GM12892 (cell line): ENCODE data around the gene ZBTB7C.

Source experiments
- POLR2A ChIP-seq: IDR thresholded peaks from 2 replicates; pipeline ENCODE4 v1.6.1; 2011; ENCODE audit warnings: low read depth, low read length, control low read depth
- POLR2AphosphoS5 ChIP-seq: IDR thresholded peaks from 2 replicates; pipeline ENCODE4 v1.6.1; 2011; ENCODE audit warnings: low read depth, low read length, control low read depth
- TAF1 ChIP-seq: IDR thresholded peaks from 2 replicates; pipeline ENCODE4 v1.6.1; 2011; ENCODE audit warnings: low read depth, mild to moderate bottlenecking, control low read depth, low read length, borderline replicate concordance

- no peak for TF ChIP-seq POLR2A
- TF ChIP-seq POLR2AphosphoS5: no peak
- no peak for TF ChIP-seq TAF1
These were observed 94.5 kb downstream of the ZBTB7C start for GRCh38 chr18:48314690-48315089.
